Measurements from ENCODE around the gene BTG2.

BTG2 gene

DNA sequence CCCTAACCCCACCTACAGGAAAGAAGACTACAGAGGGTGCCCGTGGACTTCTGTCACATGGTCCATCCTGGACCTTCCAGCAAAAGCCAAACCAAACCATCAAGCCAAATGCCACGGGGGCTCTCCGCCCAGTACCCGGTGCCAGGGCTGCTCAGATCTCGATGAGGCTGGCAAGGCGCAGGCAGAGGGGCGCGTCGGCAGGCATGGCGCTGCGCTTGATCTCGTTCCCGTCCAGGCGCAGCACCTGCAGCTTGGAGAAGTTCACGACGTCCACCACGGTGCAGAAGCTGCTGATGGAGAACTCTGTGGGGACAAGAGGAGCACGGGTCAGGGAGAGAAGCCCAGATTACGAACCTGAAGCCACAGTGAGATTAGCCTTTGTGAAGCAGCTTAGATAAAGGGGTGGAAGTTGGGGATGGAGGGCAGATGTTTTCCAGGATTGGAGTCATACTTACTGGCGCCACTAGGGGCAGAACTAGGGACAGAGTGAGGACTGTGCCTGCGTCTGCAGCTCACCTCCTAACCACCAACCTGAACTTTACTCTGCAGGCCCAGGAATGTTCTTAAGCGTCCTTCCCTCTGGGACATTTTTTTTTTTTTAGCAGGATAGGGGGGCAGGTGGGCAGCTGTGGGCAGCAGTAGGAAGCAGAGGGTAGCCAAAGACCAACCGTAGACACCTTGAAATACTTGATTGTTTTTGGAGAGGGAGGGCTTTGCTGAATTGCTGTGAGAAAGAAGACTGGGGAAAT lies 37.0 kb downstream of the BTG2 start:
- DNase-seq (ENCODE audit: low read depth), result no peak

DNA sequence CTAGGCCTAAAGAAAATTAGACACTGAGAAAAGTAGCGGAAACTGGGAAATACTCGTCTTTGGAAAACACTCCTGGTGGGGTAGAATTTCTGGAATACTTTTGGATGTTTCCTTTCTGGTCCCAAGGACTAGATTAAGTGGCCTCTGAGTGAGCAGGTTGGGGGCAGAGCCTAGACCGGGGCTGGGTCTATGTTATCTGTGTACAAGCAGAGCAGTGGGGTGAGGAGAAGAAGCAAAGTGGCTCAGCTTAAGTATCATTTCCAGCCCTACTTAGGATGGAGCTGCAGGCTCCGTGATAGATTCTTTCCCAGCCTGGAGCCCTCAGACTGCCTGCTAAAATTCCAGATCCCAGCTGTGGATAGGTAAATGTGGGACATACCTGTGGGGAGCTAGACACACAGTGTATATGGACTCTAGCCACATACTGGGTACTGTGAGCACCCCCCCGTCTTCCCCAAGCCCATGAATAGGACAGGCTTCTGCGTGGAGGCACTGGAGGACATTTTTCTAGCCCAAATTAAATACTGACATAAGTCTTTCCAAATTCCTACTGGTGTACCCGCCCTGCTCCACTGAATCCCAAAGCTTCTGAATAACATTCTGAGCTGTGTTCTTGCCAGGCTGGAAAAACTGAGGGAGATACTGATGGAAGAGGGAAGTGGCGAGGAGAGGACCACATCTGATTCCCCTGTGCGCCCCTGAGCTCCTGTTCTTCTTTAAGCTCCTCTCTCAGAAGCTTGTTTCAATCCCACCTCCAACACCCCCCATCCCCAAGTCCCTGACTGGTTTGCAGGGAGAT lies 38.8 kb downstream of the BTG2 start:
- DNase-seq (ENCODE audit: low read depth), result no peak

DNA sequence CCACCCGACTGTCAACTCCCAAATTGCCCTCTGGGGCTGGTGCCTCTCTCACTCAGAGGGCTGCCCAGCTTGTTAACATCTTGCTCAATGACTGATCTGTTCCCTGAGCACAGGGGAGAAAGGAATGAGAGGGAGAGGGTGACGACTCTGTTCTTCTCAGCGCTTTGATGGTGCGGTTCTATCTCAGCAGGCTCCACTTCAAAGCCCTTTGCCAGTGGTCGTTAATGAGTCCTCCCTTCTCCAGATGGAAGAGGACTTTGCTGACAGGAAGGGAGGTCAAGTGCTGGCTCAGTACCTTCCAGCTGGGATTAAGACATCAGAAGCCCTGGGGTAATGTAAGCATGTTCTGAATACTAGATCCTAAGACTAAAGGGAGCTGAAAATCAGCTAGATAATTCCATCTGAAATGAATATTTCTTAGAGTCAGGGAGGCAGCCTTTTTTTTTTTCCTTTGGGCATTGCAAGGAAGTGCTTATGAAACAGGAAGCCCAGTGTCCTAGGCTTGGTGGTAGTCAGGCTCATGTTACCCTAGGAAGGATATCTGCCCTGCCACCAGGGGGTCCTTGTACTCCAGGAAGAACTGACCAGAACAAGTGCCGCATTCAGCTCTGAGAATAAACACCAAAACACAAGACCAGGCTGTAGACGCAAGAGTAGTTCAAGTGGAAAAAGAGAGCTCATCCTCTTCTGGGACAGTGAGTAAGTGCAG lies 40.9 kb downstream of the BTG2 start:
- DNase-seq (ENCODE audit: low read depth), result no peak

GRCh38 chr1:203346769-203347102 lies 41.4 kb downstream of the BTG2 start:
- DNase-seq (ENCODE audit: low read depth), result no peak

- DNase-seq (ENCODE audit: low read depth), result no peak
Observed at GRCh38 chr1:203349166-203349565, 43.8 kb downstream of the BTG2 start.

GRCh38 chr1:203349773-203350524 lies 44.6 kb downstream of the BTG2 start:
- no peak for DNase-seq (ENCODE audit: low read depth)

DNA sequence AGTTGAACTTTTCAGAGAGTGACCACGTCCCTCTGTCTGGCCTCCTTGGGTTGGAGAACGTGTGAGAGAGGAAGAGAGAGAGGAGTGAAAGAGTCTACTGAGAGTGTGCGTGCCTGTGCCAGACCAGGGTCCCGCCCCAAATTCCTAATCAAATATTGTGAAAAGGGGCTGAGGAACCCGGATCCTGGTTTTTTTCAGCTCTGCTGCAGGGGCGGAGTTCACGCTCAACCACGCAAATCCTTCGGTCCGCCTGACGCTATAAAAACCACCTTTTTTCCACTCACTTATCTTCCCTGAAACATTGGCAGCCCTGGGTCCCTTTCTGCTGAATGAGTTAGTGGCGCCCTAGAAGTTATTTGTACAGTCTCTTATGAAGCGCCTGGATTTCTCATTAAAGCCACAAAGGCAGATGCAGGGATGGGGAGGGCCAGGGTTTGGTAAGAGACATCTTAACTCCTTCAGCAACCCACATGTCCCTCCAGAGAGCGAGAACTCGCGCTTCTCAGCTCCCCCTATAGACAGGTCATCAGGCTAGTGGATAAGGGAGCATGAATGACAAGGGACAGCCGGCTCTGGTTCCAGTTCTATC lies 45.8 kb downstream of the BTG2 start, which contains the start of gene FMOD:
TSS of gene FMOD (minus strand) at position 86 of the 589 bp plus-strand sequence. CDS start 2,852 bp downstream, outside the sequence.
- no peak for DNase-seq (ENCODE audit: low read depth)

GRCh38 chr1:203353486-203353885 lies 48.2 kb downstream of the BTG2 start:
- no peak for DNase-seq (ENCODE audit: low read depth)

GRCh38 chr1:203354246-203354645 lies 48.9 kb downstream of the BTG2 start:
- no peak for DNase-seq (ENCODE audit: low read depth)

DNA sequence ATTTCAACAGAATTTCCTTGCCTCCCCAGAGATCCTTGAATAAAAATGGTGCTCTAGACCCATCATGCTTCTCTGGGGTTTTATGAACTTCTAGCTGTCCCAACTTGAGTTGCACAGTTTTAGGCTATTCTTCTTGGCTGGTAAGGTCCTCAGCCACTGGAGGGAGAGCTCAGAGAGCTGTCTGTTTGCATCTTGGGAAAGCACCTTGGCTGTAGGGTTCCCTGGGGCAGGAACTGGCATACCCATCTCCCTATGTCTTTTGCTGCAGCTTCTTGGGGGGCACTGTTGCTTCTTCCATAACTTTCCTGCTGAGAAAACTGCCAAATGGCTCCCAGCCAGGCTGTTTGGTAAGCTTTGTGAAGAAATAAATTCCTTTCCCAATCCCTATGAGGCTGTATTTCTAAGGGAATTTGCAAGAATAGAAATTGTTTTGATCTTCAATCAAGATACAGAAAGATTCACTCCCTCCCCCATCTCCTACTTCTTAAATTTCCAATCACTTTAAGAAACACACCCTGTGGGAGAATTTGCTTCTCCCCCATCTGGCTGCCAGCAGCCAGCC lies 53.8 kb downstream of the BTG2 start:
- DNase-seq (ENCODE audit: low read depth), result no peak

Data from stimulated activated CD8-positive, alpha-beta memory T cell treated with anti-CD3 and anti-CD28 coated beads, Interleukin-4, amount 100 ng/mL, for 24 hours (primary cell).